Mesenchymal stem cell (in vitro differentiated cells and primary cell): ENCODE results near the gene STRIP2.

Experiments
- DNase-seq: peaks from one replicate; pipeline ENCODE4 v3.0.0-alpha.2; 2013
- H2AFZ ChIP-seq: one replicate; pipeline ENCODE4 v1.6.1; 2013; ENCODE audit warnings: low read depth, mild to moderate bottlenecking, control low read depth, inconsistent platforms, low read length, moderate library complexity
- H2AK5ac ChIP-seq: 2 replicates; pipeline ENCODE4 v1.6.1; 2013; ENCODE audit warnings: low read length, moderate library complexity, mild to moderate bottlenecking, inconsistent platforms; ENCODE audit not compliant: severe bottlenecking
- H2BK120ac ChIP-seq: one replicate; pipeline ENCODE4 v1.6.1; 2013; ENCODE audit warnings: low read depth, mild to moderate bottlenecking, inconsistent platforms, low read length, moderate library complexity
- H2BK12ac ChIP-seq, 2 experiments: one replicate each; pipeline ENCODE4 v1.6.1; 2013; ENCODE audit warnings: inconsistent platforms in 2 of 2, low read length in 2 of 2, mild to moderate bottlenecking in 2 of 2, moderate library complexity in 2 of 2, control low read depth in 1 of 2
- H2BK15ac ChIP-seq: one replicate; pipeline ENCODE4 v1.6.1; 2013; ENCODE audit warnings: mild to moderate bottlenecking, low read depth, inconsistent platforms; ENCODE audit not compliant: poor library complexity, severe bottlenecking
- H2BK5ac ChIP-seq: 2 replicates; pipeline ENCODE4 v1.6.1; 2013; ENCODE audit warnings: low read depth, mild to moderate bottlenecking, low read length, control low read depth, inconsistent platforms; ENCODE audit not compliant: poor library complexity, severe bottlenecking
- H3K14ac ChIP-seq, 2 experiments: one replicate each; pipeline ENCODE4 v1.6.1; 2013; ENCODE audit warnings: inconsistent platforms in 2 of 2, low read length in 2 of 2, control low read depth in 1 of 2, mild to moderate bottlenecking in 1 of 2, moderate library complexity in 1 of 2
- H3K18ac ChIP-seq, 2 experiments: one replicate each; pipeline ENCODE4 v1.6.1; 2013; ENCODE audit warnings: inconsistent platforms in 2 of 2, low read length in 2 of 2, control low read depth in 1 of 2, low read depth in 1 of 2, mild to moderate bottlenecking in 1 of 2
- H3K23ac ChIP-seq, 2 experiments: one replicate each; pipeline ENCODE4 v1.6.1; 2013; ENCODE audit warnings: inconsistent platforms in 2 of 2, low read length in 2 of 2, mild to moderate bottlenecking in 2 of 2, moderate library complexity in 2 of 2, control low read depth in 1 of 2
- H3K27ac ChIP-seq: 2 replicates; pipeline ENCODE4 v1.5.1; 2013; ENCODE audit warnings: mild to moderate bottlenecking, moderate library complexity, low read length, control low read depth, inconsistent platforms; ENCODE audit not compliant: poor library complexity, severe bottlenecking
- H3K27me3 ChIP-seq, 2 experiments: 2 replicates each; pipeline versions ENCODE4 v1.6.1 to v1.7.0; 2013; ENCODE audit warnings: low read length in 2 of 2, mild to moderate bottlenecking in 2 of 2, moderate library complexity in 2 of 2, control low read depth in 1 of 2, inconsistent platforms in 1 of 2; ENCODE audit not compliant: control insufficient read depth in 1 of 2, insufficient read depth in 1 of 2
- H3K36me3 ChIP-seq, 2 experiments: 2 replicates each; pipeline versions ENCODE4 v1.6.1 to v1.7.0; 2013; ENCODE audit warnings: low read length in 2 of 2, control low read depth in 1 of 2, inconsistent platforms in 1 of 2, low read depth in 1 of 2, mild to moderate bottlenecking in 1 of 2; ENCODE audit not compliant: insufficient read depth in 2 of 2, control insufficient read depth in 1 of 2
- H3K4ac ChIP-seq, 2 experiments: one replicate each; pipeline ENCODE4 v1.6.1; 2013; ENCODE audit warnings: inconsistent platforms in 2 of 2, low read length in 2 of 2, mild to moderate bottlenecking in 2 of 2, moderate library complexity in 2 of 2, control low read depth in 1 of 2, low read depth in 1 of 2
- H3K4me1 ChIP-seq: 2 replicates; pipeline ENCODE4 v1.6.1; 2013; ENCODE audit warnings: low read depth, low read length, control low read depth; ENCODE audit not compliant: control insufficient read depth, insufficient read depth
- H3K4me2 ChIP-seq: 2 replicates; pipeline ENCODE4 v1.6.1; 2013; ENCODE audit warnings: low read length, mild to moderate bottlenecking, inconsistent platforms; ENCODE audit not compliant: poor library complexity, severe bottlenecking
- H3K4me3 ChIP-seq, 2 experiments: 2 replicates each; pipeline versions ENCODE4 v1.5.1 to v1.7.0; 2013; ENCODE audit warnings: low read length in 2 of 2, mild to moderate bottlenecking in 2 of 2, control low read depth in 1 of 2, low read depth in 1 of 2; ENCODE audit not compliant: insufficient read depth in 1 of 2
- H3K79me1 ChIP-seq: replicated peaks from 2 replicates; pipeline ENCODE4 v1.6.1; 2013; ENCODE audit warnings: mild to moderate bottlenecking, control low read depth, low read length, inconsistent platforms; ENCODE audit not compliant: poor library complexity, severe bottlenecking
- H3K9ac ChIP-seq: 2 replicates; pipeline ENCODE4 v1.7.0; 2013; ENCODE audit warnings: mild to moderate bottlenecking, low read length, moderate library complexity
- H3K9me3 ChIP-seq: 2 replicates; pipeline ENCODE4 v1.7.0; 2013; ENCODE audit warnings: mild to moderate bottlenecking, low read length; ENCODE audit not compliant: control insufficient read depth
- H4K8ac ChIP-seq: one replicate; pipeline ENCODE4 v1.6.1; 2013; ENCODE audit warnings: inconsistent platforms, mild to moderate bottlenecking, low read length, moderate library complexity
- H4K91ac ChIP-seq: one replicate; pipeline ENCODE4 v1.6.1; 2013; ENCODE audit warnings: mild to moderate bottlenecking, low read length, inconsistent platforms
- WGBS: methylation state at CpG from one replicate; pipeline ENCODE4 v1.1.7; 2013; ENCODE audit warnings: mixed read lengths; 5-methylcytosine and 5-hydroxymethylcytosine counted together

The STRIP2 gene

DNA sequence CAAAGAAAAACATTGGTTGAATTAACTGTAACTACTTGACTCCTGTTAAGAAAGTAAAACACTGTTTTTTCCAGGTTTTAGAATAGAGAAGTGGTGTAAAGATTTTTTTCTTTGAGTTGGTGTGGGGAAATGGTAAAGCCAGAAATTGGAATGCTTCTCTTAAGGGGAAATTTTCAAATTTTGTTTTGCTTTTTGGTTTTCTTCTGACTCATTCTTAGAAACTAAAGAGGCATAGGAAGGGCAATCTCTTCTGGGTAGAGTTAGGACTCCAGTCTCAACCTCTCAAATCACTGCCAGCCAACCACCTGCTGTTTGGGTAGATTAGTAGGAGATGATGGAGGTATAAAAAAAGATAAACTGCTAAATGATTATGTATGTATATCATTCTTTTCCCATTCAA is 47.7 kb upstream of the STRIP2 start:
- Histone ChIP-seq H3K9ac (no peak overlapping the region), H3K4me2 (no peak overlapping the region), H3K79me1 (no peaks in the 10 kb centered on the region), H3K4me1 (no peaks in the 10 kb centered on the region), H3K4me3 (no peak overlapping the region), H3K9me3 (no peaks in the 10 kb centered on the region), H3K4ac (no peak overlapping the region), H4K91ac (no peak overlapping the region), H2BK12ac (no peak overlapping the region), H2AFZ (no peak overlapping the region), H2BK120ac (no peak overlapping the region), H3K14ac (no peak overlapping the region), H3K36me3 (peaks cover 0 to 7% of the 10 kb centered on the region in 2 experiments), H2AK5ac (no peak overlapping the region), H3K23ac (no peak overlapping the region), H2BK15ac (no peak overlapping the region), H2BK5ac (no peak overlapping the region), H3K18ac (no peak overlapping the region), H3K27me3 (no peaks in the 10 kb centered on the region), H4K8ac (no peak overlapping the region), H3K27ac (no peak overlapping the region)
- no peak for DNase-seq

DNA sequence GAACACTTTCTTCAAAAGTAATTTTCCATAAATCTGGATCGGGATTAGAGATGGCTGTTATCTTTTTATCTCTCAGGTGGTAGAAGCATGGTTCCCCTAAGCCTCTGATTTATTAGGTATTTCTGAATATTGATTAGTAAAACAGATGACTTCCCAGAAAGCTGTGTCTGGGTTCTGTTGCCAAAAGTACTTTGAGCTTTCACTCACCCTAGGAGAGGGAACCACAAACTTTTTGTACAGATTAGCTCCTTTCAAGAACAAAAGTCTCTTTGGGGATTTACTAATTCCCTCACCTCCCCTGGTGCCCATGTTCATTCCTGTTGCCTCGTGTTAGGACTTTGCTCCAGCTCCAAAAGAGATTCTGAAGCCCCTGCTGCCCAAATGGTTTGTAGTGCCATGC is 46.7 kb upstream of the STRIP2 start:
- Histone ChIP-seq H3K4ac (no peak overlapping the region), H2BK12ac (no peak overlapping the region), H3K4me2 (no peak overlapping the region), H3K4me3 (no peak overlapping the region), H2BK15ac (no peak overlapping the region), H3K18ac (no peak overlapping the region), H3K4me1 (no peaks in the 10 kb centered on the region), H3K79me1 (no peaks in the 10 kb centered on the region), H3K27ac (no peak overlapping the region), H3K9ac (no peak overlapping the region), H4K8ac (no peak overlapping the region), H3K14ac (no peak overlapping the region), H2AFZ (no peak overlapping the region), H2AK5ac (no peak overlapping the region), H4K91ac (no peak overlapping the region), H2BK5ac (no peak overlapping the region), H3K36me3 (peaks cover 0 to 7% of the 10 kb centered on the region in 2 experiments), H3K9me3 (no peaks in the 10 kb centered on the region), H3K27me3 (no peaks in the 10 kb centered on the region), H2BK120ac (no peak overlapping the region), H3K23ac (no peak overlapping the region)
- DNase-seq: no peak
- WGBS: 66% methylated on average over 1 of the region's 2 CpGs

DNA sequence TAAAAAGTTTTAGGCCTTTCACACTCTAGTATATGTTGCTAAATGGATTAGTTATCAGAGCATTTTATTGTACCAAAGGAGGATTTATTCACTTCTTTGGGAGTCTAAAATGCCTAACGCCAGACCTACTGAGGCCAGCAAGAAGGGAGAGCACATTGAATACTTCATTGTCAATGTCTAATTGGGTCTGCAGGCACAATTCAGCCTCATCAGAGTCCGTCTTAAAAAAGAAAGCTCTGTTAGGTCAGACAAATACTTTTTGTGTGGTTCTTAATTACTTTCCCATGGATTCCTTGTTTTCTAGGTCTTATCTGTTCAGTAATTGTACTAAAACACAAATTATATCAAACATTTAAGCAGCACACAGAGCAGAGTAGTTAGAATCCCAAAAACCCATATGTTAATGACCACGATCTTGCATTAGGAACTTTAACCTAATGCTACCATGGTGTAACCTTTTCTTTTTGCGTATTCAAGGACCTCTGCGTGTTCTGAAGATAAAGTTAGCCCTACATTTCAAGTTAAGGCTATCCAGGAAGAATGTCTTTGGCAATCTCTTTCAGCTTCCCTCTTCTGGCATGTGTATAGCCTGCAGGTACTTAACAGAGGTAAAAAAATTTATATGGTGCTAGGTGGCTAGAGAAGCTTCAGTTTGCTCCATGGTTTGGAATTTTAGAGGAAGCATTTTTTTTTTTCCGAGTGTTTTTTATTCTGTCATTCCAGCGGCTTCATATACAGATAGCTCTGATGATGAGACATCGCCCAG is 45.7 kb upstream of the STRIP2 start:
- Histone ChIP-seq H3K14ac (no peak overlapping the region), H3K79me1 (no peaks in the 10 kb centered on the region), H3K23ac (no peak overlapping the region), H3K18ac (no peak overlapping the region), H2BK12ac (no peak overlapping the region), H3K4me1 (no peaks in the 10 kb centered on the region), H3K9me3 (no peaks in the 10 kb centered on the region), H3K4me2 (no peak overlapping the region), H2BK15ac (no peak overlapping the region), H2AFZ (no peak overlapping the region), H3K36me3 (peaks cover 0 to 7% of the 10 kb centered on the region in 2 experiments), H3K4ac (no peak overlapping the region), H4K91ac (no peak overlapping the region), H3K27me3 (no peaks in the 10 kb centered on the region), H2BK120ac (no peak overlapping the region), H4K8ac (no peak overlapping the region), H2AK5ac (no peak overlapping the region), H3K4me3 (no peak overlapping the region), H3K27ac (no peak overlapping the region), H2BK5ac (no peak overlapping the region), H3K9ac (no peak overlapping the region)
- no peak for DNase-seq
- 97% methylated on average over 8 of the region's 8 CpGs for WGBS

DNA sequence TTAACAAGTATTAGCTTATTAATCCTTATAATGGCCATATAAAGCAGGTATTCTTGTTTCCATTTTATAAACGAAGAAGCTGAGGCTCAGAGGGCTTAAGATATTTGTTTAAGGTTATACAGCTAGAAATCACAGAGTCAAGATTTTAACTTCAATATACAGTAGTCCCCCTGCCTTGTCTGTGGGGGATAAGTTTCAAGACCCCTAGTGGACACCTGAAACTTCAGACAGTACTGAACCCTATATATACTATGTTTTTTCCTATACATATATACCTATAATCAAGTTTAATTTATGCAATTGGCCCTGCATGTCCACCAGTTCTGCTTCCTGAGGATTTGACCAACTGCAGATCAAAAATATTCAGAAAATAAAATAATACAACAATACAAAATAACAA is 44.4 kb upstream of the STRIP2 start:
- H4K8ac ChIP-seq: no peak overlapping the region
- H3K4me2 ChIP-seq: no peak overlapping the region
- H2BK12ac ChIP-seq: no peak overlapping the region
- peaks cover 0 to 7% of the 10 kb centered on the region in 2 experiments for H3K36me3 ChIP-seq
- H2AK5ac ChIP-seq: no peak overlapping the region
- H3K4me1 ChIP-seq: no peaks in the 10 kb centered on the region
- H3K14ac ChIP-seq: no peak overlapping the region
- no peak overlapping the region for H3K27ac ChIP-seq
- H3K27me3 ChIP-seq: no peaks in the 10 kb centered on the region
- no peak overlapping the region for H3K23ac ChIP-seq
- no peak overlapping the region for H3K4ac ChIP-seq
- DNase-seq: no peak
- no peak overlapping the region for H2AFZ ChIP-seq
- no peak overlapping the region for H3K9ac ChIP-seq
- H3K4me3 ChIP-seq: no peak overlapping the region
- H2BK120ac ChIP-seq: no peak overlapping the region
- WGBS: no CpG with 5 or more reads among the region's 1 CpG
- no peak overlapping the region for H2BK15ac ChIP-seq
- no peaks in the 10 kb centered on the region for H3K9me3 ChIP-seq
- H3K79me1 ChIP-seq: no peaks in the 10 kb centered on the region
- no peak overlapping the region for H2BK5ac ChIP-seq
- H3K18ac ChIP-seq: no peak overlapping the region
- no peak overlapping the region for H4K91ac ChIP-seq
